T-helper 17 cell (primary cell): ENCODE results near the gene IGFL3. TPM values are rescaled to one million over a fixed set of nuclear protein-coding genes. Genes with fewer than 3 reads are reported as not detected.
"Not testable (repeated sequence)": the region's sequence is repeated elsewhere in the genome, so short reads cannot be mapped to it uniquely, and the experiment has no call there.

ENCODE experiments used
- ATAC-seq: fragments of 150-1000 bp; cut with Tn5 transposase; 2 replicates; pipeline ENCODE4 v1.10.0; 2021; ENCODE audit warnings: mild to moderate bottlenecking, moderate library complexity
- DNase-seq, 3 donors: peaks; one replicate each; pipeline versions ENCODE4 v3.0.0 to v3.0.0-alpha.2; 2020 to 2021
- H3K9me3 ChIP-seq: one replicate; pipeline ENCODE4 v1.7.0; 2013; ENCODE audit warnings: low read length, mild to moderate bottlenecking; ENCODE audit not compliant: control insufficient read depth, poor library complexity, severe bottlenecking
- H3K27ac Mint-ChIP-seq: one replicate; pipeline ENCODE4 v1.8.0; 2022; ENCODE audit warnings: mild to moderate bottlenecking, moderate library complexity, mixed read lengths
- H3K27me3 Mint-ChIP-seq: one replicate; pipeline ENCODE4 v1.8.0; 2022; ENCODE audit warnings: mixed read lengths
- H3K36me3 Mint-ChIP-seq: one replicate; pipeline ENCODE4 v1.8.0; 2022; ENCODE audit warnings: low read depth, mixed read lengths
- H3K4me1 Mint-ChIP-seq: one replicate; pipeline ENCODE4 v1.8.0; 2022; ENCODE audit warnings: mild to moderate bottlenecking, mixed read lengths
- H3K4me3 Mint-ChIP-seq: one replicate; pipeline ENCODE4 v1.8.0; 2022; ENCODE audit warnings: mild to moderate bottlenecking, moderate library complexity, mixed read lengths
- total RNA-seq, 4 donors: library from RNA in 2 of 4; stranded (reverse) in 2 of 4; gene quantifications; one replicate each; pipeline ENCODE4 v1.2.3 and lab custom pipeline; 2022 to 2026

Gene IGFL3
- total RNA-seq, 2 donors from 2014 or later: not detected

DNA sequence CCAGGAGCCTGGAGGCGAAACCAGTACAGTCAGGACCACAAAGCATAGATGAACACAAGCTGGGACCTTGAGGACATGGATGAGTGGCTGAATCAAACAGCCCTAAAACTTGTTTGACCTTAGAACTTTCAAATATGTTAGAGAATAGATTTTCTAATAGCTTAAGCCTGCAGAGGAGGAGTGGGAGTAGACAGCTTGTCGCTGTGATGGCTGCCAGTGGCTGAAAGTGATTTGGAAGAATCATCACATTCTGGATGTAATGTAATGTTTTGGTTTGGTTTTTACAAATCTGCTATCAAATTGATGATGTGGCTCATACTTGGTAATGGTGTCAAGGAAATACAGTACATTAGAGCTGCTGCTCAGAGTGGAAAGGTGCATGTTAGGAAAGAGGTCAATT, 12.0 kb downstream of the IGFL3 start:
- H3K27ac Mint-ChIP-seq: no peak overlapping the region
- no peak overlapping the region for H3K4me3 Mint-ChIP-seq
- H3K4me1 Mint-ChIP-seq: no peaks in the 10 kb centered on the region
- no peaks in the 10 kb centered on the region for H3K9me3 ChIP-seq
- ATAC-seq: no peak
- peaks cover 43% of the 10 kb centered on the region for H3K27me3 Mint-ChIP-seq
- no peak for DNase-seq
- H3K36me3 Mint-ChIP-seq: no peaks in the 10 kb centered on the region

DNA sequence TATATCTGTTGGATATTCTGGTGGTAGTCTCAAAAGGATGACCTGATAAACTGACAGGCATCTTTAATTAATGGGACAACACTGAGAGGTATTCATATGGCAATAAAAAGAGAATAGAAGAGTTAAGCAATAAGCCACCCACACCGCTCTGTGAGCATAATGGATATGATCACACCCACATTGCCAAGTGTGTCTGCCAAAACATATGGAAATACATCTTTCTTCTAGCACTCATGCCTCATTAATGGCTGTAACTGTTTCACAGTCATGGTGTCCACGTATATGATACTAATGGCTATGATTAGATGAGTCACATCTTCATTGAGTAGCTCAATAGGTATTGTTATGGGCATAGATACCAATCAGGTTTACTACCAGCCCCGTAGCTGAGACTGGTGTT, 13.1 kb downstream of the IGFL3 start:
- H3K27me3 Mint-ChIP-seq: peaks cover 40% of the 10 kb centered on the region
- no peaks in the 10 kb centered on the region for H3K9me3 ChIP-seq
- no peak for DNase-seq
- no peaks in the 10 kb centered on the region for H3K4me1 Mint-ChIP-seq
- no peaks in the 10 kb centered on the region for H3K36me3 Mint-ChIP-seq
- no peak overlapping the region for H3K4me3 Mint-ChIP-seq
- ATAC-seq: no peak
- H3K27ac Mint-ChIP-seq: no peak overlapping the region

DNA sequence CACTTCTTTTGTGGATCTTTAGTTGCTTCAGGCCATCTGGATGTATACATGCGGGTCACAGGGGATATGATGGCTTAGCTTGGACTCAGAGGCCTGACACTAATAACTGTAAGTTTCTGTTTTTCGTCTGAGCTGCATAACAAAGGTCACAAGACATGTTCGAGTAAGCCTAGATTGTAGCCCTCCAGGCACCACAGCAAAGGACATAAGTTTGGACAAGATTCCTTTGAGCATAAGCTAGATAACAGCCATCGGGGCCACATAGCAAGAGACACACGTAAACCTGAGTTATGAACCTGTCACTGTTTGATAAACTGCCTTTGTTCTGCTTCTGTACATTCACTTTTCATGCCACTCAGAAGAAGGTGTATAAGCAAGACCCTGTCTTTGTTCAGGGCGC, 14.6 kb downstream of the IGFL3 start:
- Mint-ChIP-seq H3K4me1 (no peaks in the 10 kb centered on the region), H3K36me3 (no peaks in the 10 kb centered on the region), H3K4me3 (no peak overlapping the region), H3K27me3 (peaks cover 32% of the 10 kb centered on the region), H3K27ac (no peak overlapping the region)
- no peak for DNase-seq
- H3K9me3 ChIP-seq: no peaks in the 10 kb centered on the region
- ATAC-seq: no peak

DNA sequence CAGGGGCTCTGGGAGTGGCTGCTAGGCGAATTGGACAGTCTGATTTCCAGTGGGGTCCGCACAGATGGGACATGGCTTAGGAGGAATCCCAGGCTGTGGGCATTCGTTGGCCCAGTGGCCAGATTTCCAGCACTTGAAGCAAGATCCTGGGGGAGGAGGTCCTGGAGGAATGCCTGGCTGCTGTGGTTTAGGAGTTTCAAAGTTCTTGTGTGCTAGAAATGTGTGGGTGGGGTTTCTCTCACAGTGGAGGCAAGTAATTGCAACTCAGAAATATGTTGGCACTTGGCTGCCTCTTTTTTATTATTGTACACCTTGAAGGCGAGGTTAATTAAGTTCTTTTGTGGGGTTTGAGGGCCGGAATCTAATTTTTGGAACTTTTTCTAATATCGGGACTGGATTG, 17.1 kb downstream of the IGFL3 start:
- Mint-ChIP-seq H3K4me3 (no peak overlapping the region), H3K36me3 (no peaks in the 10 kb centered on the region), H3K27ac (no peak overlapping the region), H3K4me1 (no peaks in the 10 kb centered on the region), H3K27me3 (peaks cover 7% of the 10 kb centered on the region)
- no peak for ATAC-seq
- DNase-seq: no peak
- no peaks in the 10 kb centered on the region for H3K9me3 ChIP-seq

DNA sequence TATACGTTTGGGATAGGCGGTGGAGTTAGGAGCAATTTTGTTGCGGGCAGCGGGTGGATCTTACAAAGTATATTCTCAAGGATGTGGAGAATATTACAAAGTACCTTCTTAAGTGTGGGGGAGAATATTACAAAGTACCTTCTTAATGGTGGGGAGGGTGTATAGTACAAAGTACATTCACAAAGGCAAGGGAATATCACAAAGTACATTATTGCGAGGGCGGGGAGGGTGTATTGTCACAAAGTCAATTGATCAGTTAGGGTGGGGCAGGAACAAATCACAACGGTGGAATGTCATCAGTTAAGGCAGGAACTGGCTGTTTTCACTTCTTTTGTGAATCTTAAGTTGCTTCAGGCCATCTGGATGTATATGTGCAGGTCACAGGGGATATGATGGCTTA, 22.2 kb downstream of the IGFL3 start:
- not testable (repeated sequence) for H3K27ac Mint-ChIP-seq, ATAC-seq, DNase-seq, H3K9me3 ChIP-seq, H3K4me3 Mint-ChIP-seq, H3K36me3 Mint-ChIP-seq, H3K4me1 Mint-ChIP-seq
- H3K27me3 Mint-ChIP-seq: peaks cover 12% of the 10 kb centered on the region

DNA sequence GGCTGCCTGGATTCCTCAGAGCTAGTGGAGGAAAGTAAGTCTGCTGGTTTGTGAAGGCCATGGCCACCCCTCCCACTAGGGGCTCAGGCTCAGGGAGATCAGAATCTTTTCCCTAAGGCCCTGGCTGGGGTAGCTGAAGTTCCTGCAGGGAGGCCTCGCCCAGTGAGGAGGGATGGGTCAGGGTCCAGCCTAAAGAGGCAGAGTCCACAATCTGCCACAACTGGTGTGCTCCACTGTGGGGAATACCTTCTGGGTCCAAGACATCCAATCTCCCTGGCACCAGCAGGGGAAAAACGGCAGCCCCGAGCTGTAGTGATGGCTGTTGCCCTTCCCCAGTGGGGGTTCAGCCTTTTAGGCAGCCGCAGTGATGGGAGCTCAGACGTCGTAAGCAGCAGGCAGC, 23.2 kb downstream of the IGFL3 start:
- Mint-ChIP-seq H3K4me3 (no peak overlapping the region), H3K4me1 (no peaks in the 10 kb centered on the region), H3K27ac (no peak overlapping the region), H3K36me3 (peaks cover 2% of the 10 kb centered on the region), H3K27me3 (peaks cover 12% of the 10 kb centered on the region)
- DNase-seq (no peak), ATAC-seq (no peak)
- H3K9me3 ChIP-seq: no peaks in the 10 kb centered on the region

DNA sequence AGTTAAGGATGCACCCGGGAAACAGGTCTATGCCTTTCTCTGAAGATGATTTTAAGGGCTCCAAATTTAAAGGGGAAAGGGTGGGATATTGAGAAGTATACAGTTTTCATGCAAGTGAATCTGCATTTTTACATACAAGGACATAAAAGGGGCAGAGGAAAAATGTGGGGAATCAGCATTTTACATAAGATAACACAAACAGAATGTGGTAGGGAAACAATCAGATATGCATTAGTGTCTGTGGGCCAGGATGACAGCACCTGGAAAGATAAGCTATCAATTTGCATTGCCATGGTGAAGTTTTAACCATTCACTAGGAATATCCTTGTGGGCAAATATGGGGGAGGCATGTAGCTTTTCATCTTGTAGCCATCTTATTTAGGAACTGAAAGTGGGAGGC, 24.1 kb downstream of the IGFL3 start:
- H3K4me3 Mint-ChIP-seq: no peak overlapping the region
- ATAC-seq: no peak
- no peaks in the 10 kb centered on the region for H3K9me3 ChIP-seq
- no peaks in the 10 kb centered on the region for H3K4me1 Mint-ChIP-seq
- peaks cover 12% of the 10 kb centered on the region for H3K27me3 Mint-ChIP-seq
- H3K27ac Mint-ChIP-seq: no peak overlapping the region
- DNase-seq: no peak
- H3K36me3 Mint-ChIP-seq: peaks cover 2% of the 10 kb centered on the region

DNA sequence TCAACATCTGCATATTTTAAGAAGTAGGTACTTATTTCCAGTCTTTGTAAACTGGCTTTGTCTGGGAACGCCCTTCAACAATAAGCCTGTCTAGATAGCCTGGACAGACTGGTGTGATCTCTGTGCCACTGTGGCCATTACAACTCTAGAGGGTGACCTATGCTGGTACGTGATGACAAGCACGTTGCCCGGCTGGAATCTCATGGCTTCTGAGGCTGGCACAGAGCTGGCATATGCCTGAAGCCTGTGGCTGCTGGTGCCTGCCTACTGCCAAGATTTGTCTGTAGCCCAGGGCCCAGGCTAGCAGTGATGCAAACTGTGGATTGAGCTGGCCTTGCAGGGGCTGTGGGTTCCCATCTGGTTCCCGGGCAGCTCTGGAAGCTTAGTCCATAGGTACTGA, 34.0 kb downstream of the IGFL3 start:
- Mint-ChIP-seq H3K4me3 (no peak overlapping the region), H3K27ac (no peak overlapping the region), H3K36me3 (no peaks in the 10 kb centered on the region), H3K27me3 (no peaks in the 10 kb centered on the region), H3K4me1 (no peaks in the 10 kb centered on the region)
- peaks cover 5% of the 10 kb centered on the region for H3K9me3 ChIP-seq
- DNase-seq: no peak
- ATAC-seq: no peak

DNA sequence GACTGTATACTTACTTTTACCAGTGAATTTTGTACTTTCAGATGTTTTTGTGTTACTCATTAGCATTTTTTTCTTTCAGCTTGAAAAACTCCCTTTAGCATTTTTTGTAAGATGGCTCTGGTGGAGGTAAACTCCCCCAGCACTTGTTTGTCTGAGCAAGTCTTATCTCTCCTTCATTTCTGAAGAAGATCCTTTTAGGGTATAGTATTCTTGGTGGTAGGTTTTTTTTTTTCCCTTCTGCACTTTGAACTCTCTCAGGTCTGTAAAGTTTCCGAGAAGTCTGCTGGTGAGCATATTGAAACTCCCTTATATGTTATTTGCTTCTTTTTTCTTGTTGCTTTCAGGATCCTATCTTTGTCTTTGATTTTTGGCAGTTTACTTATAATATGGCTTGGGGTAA, 35.1 kb downstream of the IGFL3 start:
- DNase-seq (no peak), ATAC-seq (no peak)
- H3K4me3 Mint-ChIP-seq: no peak overlapping the region
- H3K36me3 Mint-ChIP-seq: no peaks in the 10 kb centered on the region
- H3K27ac Mint-ChIP-seq: no peak overlapping the region
- H3K27me3 Mint-ChIP-seq: peaks cover 6% of the 10 kb centered on the region
- no peaks in the 10 kb centered on the region for H3K4me1 Mint-ChIP-seq
- H3K9me3 ChIP-seq: peaks cover 5% of the 10 kb centered on the region

DNA sequence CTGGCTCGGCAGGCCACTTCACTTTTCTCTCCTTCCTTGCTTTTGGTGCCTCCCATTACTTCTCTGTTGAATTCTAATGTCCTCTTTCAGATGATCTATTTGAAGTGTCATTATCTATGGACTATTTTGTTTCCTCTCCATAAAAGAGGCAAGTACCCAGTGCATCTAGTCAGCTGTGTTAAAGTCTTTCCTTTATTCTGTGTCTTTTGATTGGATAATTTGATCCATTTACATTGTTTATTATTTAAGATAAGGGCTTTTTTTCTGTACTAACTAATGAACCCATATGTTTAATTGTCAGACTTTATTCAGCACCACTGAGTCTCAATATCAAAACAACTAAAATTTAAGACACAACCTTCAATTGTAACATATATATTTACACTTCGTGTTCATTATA, 36.4 kb downstream of the IGFL3 start:
- ATAC-seq (no peak), DNase-seq (no peak)
- no peaks in the 10 kb centered on the region for H3K4me1 Mint-ChIP-seq
- H3K27ac Mint-ChIP-seq: no peak overlapping the region
- peaks cover 5% of the 10 kb centered on the region for H3K9me3 ChIP-seq
- H3K27me3 Mint-ChIP-seq: peaks cover 6% of the 10 kb centered on the region
- no peaks in the 10 kb centered on the region for H3K36me3 Mint-ChIP-seq
- no peak overlapping the region for H3K4me3 Mint-ChIP-seq

DNA sequence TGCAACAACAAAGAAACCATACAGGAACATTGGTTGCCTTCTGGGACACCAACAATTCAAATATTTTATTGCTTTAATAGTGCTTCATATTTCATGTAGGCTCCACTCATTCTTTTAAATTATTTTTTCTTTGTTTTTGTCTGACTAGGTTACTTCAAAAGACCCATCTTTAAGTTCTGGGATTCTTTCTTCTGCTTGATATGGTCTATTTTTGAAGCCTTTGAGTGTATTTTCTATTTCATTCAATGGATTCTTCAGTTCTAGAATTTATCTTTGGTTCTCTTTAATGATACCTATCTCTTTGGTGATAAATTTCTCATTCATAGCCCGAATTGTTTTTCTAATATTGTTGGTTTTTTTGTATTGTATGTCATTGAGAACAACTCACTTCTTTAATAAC, 38.6 kb downstream of the IGFL3 start:
- peaks cover 21% of the 10 kb centered on the region for H3K27me3 Mint-ChIP-seq
- H3K9me3 ChIP-seq: peaks cover 5% of the 10 kb centered on the region
- H3K27ac Mint-ChIP-seq: no peak overlapping the region
- H3K4me1 Mint-ChIP-seq: no peaks in the 10 kb centered on the region
- DNase-seq (no peak), ATAC-seq (no peak)
- H3K4me3 Mint-ChIP-seq: no peak overlapping the region
- H3K36me3 Mint-ChIP-seq: no peaks in the 10 kb centered on the region

DNA sequence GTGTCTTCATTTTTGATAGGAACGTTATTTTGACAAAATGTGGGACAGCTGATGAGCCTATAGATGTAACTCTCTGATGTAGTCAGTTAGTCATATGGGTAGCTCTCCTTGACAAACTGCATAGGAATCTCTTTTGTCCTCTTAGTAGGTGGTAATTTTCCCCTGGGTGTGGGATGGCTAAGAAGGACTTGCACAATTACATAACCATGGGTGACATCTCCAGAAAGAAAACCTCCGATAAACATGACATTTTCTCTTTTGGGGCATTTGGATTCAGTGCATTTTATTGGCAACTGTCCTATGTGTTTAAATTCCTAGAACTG, 41.8 kb downstream of the IGFL3 start:
- DNase-seq (no peak), ATAC-seq (no peak)
- Mint-ChIP-seq H3K27ac (no peak overlapping the region), H3K36me3 (no peaks in the 10 kb centered on the region), H3K27me3 (peaks cover 43% of the 10 kb centered on the region), H3K4me3 (no peak overlapping the region), H3K4me1 (no peaks in the 10 kb centered on the region)
- peaks cover 3% of the 10 kb centered on the region for H3K9me3 ChIP-seq

DNA sequence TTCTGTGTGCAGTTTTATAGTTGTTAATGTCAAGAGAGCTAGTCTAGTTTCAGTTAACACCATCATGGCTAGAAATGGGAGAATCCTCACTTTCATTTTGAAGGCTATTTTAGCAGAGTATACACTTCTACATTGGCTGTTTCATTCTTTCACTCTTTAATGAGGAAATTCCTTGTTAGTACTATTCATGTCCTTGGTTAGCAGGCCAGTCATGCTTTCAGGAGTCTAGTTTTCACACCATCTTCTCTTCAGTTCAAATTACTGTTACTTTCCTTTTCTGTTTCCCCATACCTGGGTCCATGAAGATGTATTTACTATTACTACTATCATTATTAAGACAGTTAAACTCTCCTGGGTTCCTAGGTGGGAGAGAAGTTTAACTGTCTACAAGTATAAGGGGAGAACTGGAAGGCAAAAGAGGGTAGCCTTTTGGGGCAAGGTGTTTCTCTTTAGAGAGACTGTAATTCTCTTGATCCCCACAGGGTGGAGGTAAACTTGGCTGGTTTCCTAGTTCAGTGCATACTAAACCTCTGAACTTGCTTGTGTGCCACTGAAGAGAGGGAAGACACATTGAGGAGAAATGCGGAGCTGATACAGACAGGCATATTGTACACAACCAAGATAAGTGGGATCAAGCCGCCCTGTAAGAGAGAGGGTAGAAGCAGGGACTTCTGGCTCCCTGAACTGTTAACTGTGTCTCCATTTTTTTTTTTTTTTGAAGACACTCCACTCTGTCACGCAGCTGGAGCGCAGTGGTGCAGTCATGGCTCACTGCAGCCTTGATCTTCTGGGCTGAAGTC, 42.4 kb downstream of the IGFL3 start:
- peaks cover 3% of the 10 kb centered on the region for H3K9me3 ChIP-seq
- Mint-ChIP-seq H3K27me3 (peaks cover 49% of the 10 kb centered on the region), H3K4me3 (no peak overlapping the region), H3K4me1 (peaks cover 3% of the 10 kb centered on the region), H3K27ac (no peak overlapping the region), H3K36me3 (no peaks in the 10 kb centered on the region)
- no peak for DNase-seq
- ATAC-seq: peak; percentile 44

DNA sequence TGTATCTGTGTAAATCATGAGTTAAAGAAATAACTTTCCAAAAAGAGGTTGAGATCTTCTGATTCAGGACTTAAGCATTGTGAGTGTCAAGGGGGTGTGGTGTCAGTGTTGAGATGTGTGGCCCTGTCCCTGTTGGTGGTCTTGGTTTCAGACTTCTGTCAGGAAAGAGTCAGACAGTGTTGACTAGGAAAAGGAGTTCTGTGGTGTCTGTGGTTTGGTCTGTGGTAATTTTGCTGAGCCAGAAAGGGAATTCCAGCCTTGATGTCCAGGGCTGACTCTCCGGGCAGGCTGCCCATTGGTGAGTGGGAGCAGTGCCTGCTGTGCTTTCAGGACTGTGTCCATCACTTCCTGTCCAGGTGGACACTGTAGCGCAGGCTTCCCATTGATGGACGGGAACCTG, 43.9 kb downstream of the IGFL3 start:
- H3K9me3 ChIP-seq: no peaks in the 10 kb centered on the region
- Mint-ChIP-seq H3K36me3 (no peaks in the 10 kb centered on the region), H3K27ac (no peak overlapping the region), H3K4me3 (no peak overlapping the region), H3K27me3 (peaks cover 65% of the 10 kb centered on the region), H3K4me1 (peaks cover 7% of the 10 kb centered on the region)
- no peak for ATAC-seq
- no peak for DNase-seq
